Effector memory CD4-positive, alpha-beta T cell (primary cell): ENCODE data around the gene KIF21B.

Experiments used
- DNase-seq, 3 donors: peaks; one replicate each; pipeline ENCODE4 v3.0.0-alpha.2; 2020
- H3K27ac ChIP-seq: 2 replicates; pipeline ENCODE4 v1.7.0; 2013; ENCODE audit warnings: mild to moderate bottlenecking, low read length, moderate library complexity; ENCODE audit not compliant: insufficient read depth, poor library complexity, severe bottlenecking
- H3K27me3 ChIP-seq: replicated peaks from 2 replicates; pipeline ENCODE4 v1.7.0; 2013; ENCODE audit warnings: mild to moderate bottlenecking, low read length; ENCODE audit not compliant: insufficient read depth, control insufficient read depth, poor library complexity, severe bottlenecking
- H3K36me3 ChIP-seq: 2 replicates; pipeline ENCODE4 v1.7.0; 2013; ENCODE audit warnings: mild to moderate bottlenecking, low read length, moderate library complexity; ENCODE audit not compliant: control insufficient read depth, insufficient read depth
- H3K4me1 ChIP-seq: 2 replicates; pipeline ENCODE4 v1.7.0; 2013; ENCODE audit warnings: low read length, mild to moderate bottlenecking; ENCODE audit not compliant: control insufficient read depth, insufficient read depth, poor library complexity, severe bottlenecking
- H3K4me3 ChIP-seq: 2 replicates; pipeline ENCODE4 v1.7.0; 2013; ENCODE audit warnings: low read length, low read depth, mild to moderate bottlenecking; ENCODE audit not compliant: insufficient read depth, poor library complexity, severe bottlenecking
- H3K9me3 ChIP-seq: 2 replicates; pipeline ENCODE4 v1.7.0; 2013; ENCODE audit warnings: mild to moderate bottlenecking, low read length, moderate library complexity; ENCODE audit not compliant: control insufficient read depth

Gene KIF21B

GRCh38 chr1:201000391-201000790, 23.1 kb downstream of the KIF21B start:
- Histone ChIP-seq H3K36me3 (peaks cover 90% of the 10 kb centered on the region), H3K4me3 (no peak overlapping the region), H3K4me1 (no peaks in the 10 kb centered on the region), H3K9me3 (no peaks in the 10 kb centered on the region), H3K27me3 (no peaks in the 10 kb centered on the region), H3K27ac (no peak overlapping the region)
- no peak for DNase-seq

GRCh38 chr1:200999667-201000066, 23.8 kb downstream of the KIF21B start:
- Histone ChIP-seq H3K27me3 (no peaks in the 10 kb centered on the region), H3K4me1 (no peaks in the 10 kb centered on the region), H3K36me3 (peaks cover 90% of the 10 kb centered on the region), H3K9me3 (no peaks in the 10 kb centered on the region), H3K27ac (no peak overlapping the region), H3K4me3 (no peak overlapping the region)
- no peak for DNase-seq

- Histone ChIP-seq H3K9me3 (no peaks in the 10 kb centered on the region), H3K4me3 (no peak overlapping the region), H3K27ac (no peak overlapping the region), H3K4me1 (no peaks in the 10 kb centered on the region), H3K27me3 (no peaks in the 10 kb centered on the region), H3K36me3 (peaks cover 88% of the 10 kb centered on the region)
- DNase-seq = no peak
Measured at GRCh38 chr1:200998323-200998722, 25.2 kb downstream of the KIF21B start.

- no peak for DNase-seq
- no peaks in the 10 kb centered on the region for H3K9me3 ChIP-seq
- H3K27ac ChIP-seq = no peak overlapping the region
- no peaks in the 10 kb centered on the region for H3K4me1 ChIP-seq
- no peak overlapping the region for H3K4me3 ChIP-seq
- no peaks in the 10 kb centered on the region for H3K27me3 ChIP-seq
- H3K36me3 ChIP-seq = peaks cover 95% of the 10 kb centered on the region
Measured at GRCh38 chr1:200992382-200993048, 31.0 kb downstream of the KIF21B start.

GRCh38 chr1:200991097-200991614, 32.4 kb downstream of the KIF21B start:
- peaks cover 96% of the 10 kb centered on the region for H3K36me3 ChIP-seq
- DNase-seq = no peak

GRCh38 chr1:200990114-200990513, 33.4 kb downstream of the KIF21B start:
- Histone ChIP-seq H3K27ac (no peak overlapping the region), H3K36me3 (peaks cover 95% of the 10 kb centered on the region), H3K4me1 (no peaks in the 10 kb centered on the region), H3K27me3 (no peaks in the 10 kb centered on the region), H3K9me3 (no peaks in the 10 kb centered on the region), H3K4me3 (no peak overlapping the region)
- no peak for DNase-seq

More at GRCh38 chr1:200991097-200991614, 32.4 kb downstream of the KIF21B start:
- Histone ChIP-seq H3K27me3 (no peaks in the 10 kb centered on the region), H3K9me3 (no peaks in the 10 kb centered on the region), H3K27ac (no peak overlapping the region), H3K4me3 (no peak overlapping the region), H3K4me1 (no peaks in the 10 kb centered on the region)

- peaks cover 94% of the 10 kb centered on the region for H3K36me3 ChIP-seq
- no peaks in the 10 kb centered on the region for H3K4me1 ChIP-seq
- no peak overlapping the region for H3K4me3 ChIP-seq
- DNase-seq = no peak
- no peak overlapping the region for H3K27ac ChIP-seq
- no peaks in the 10 kb centered on the region for H3K27me3 ChIP-seq
- H3K9me3 ChIP-seq = no peaks in the 10 kb centered on the region
Measured at GRCh38 chr1:200989337-200989736, 34.2 kb downstream of the KIF21B start.

- Histone ChIP-seq H3K4me1 (no peaks in the 10 kb centered on the region), H3K27ac (no peak overlapping the region), H3K27me3 (no peaks in the 10 kb centered on the region), H3K36me3 (peaks cover 95% of the 10 kb centered on the region), H3K4me3 (no peak overlapping the region), H3K9me3 (no peaks in the 10 kb centered on the region)
- no peak for DNase-seq
Measured at GRCh38 chr1:200988693-200989092, 34.8 kb downstream of the KIF21B start.

- Histone ChIP-seq H3K27ac (no peak overlapping the region), H3K36me3 (peaks cover 97% of the 10 kb centered on the region), H3K4me1 (no peaks in the 10 kb centered on the region), H3K9me3 (no peaks in the 10 kb centered on the region), H3K27me3 (no peaks in the 10 kb centered on the region), H3K4me3 (no peak overlapping the region)
- no peak for DNase-seq
Measured at GRCh38 chr1:200985481-200985880, 38.0 kb downstream of the KIF21B start.

GRCh38 chr1:200983035-200983561, 40.4 kb downstream of the KIF21B start:
- no peak overlapping the region for H3K27ac ChIP-seq
- DNase-seq = no peak
- peaks cover 93% of the 10 kb centered on the region for H3K36me3 ChIP-seq
- no peaks in the 10 kb centered on the region for H3K27me3 ChIP-seq
- no peaks in the 10 kb centered on the region for H3K9me3 ChIP-seq
- no peaks in the 10 kb centered on the region for H3K4me1 ChIP-seq
- H3K4me3 ChIP-seq = no peak overlapping the region
